ENCODE data around the gene SETD1A.
"Not testable (repeated sequence)": the region's sequence is repeated elsewhere in the genome, so short reads cannot be mapped to it uniquely, and the experiment has no call there.

The SETD1A gene

DNA sequence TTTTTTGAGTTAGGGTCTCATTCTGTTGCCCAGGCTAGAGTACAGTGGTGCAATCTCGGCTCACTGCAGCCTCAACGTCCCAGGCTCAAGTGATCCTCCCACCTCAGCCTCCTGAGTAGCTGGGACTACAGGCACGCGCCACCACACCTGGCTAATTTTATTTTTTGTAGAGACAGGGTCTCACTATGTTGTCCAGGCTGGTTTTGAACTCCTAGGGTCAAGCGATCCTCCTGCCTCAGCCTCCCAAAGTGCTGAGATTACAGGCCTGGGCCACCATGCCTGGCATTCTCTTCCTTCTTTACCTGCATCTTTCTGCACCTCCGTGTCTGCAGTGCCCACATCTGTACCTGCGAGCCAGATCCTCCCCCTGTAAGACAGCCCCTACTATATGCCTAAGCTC is 54.3 kb downstream of the SETD1A start:
- in situ Hi-C loops (cut with MboI; ENCODE audit: low sequenced_read_pairs) = not testable (repeated sequence)

DNA sequence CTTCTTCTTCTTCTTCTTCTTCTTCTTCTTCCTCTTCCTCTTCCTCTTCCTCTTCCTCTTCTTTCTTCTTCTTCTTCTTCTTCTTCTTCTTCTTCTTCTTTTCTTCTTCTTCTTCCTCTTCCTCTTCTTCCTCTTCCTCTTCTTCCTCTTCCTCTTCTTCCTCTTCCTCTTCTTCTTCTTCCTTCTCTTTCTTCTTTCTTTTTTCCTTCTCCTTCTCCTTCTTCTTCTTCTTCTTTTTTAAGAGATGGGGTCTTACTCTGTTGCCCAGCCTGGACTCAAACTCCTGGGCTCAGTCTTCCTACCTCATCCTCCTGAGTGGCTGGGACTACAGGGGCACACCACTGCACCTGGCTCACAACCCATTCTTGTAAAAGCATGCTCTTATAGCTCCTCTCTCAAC is 55.7 kb downstream of the SETD1A start:
- in situ Hi-C loops (cut with MboI; ENCODE audit: low sequenced_read_pairs) = not testable (repeated sequence)

DNA sequence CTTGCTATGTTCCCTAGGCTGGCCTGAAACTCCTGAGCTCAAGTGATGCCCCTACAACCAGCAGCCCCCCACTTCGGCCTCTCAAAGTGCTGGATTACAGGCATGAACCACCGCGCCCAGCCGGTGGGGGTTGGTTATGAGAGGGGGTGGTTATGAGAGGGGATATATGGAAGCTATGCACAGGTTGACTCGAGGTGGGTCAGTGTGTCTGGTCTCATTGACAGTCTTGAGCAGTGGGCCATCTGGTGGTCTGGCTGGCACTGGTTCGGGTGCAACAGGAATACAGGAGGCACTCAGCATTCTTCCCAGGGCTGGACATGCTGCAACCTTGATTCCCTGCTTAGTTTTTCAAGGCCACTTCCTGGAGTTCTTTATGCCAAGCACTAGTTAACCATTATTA is 58.5 kb downstream of the SETD1A start:
- in situ Hi-C loops (cut with MboI; ENCODE audit: low sequenced_read_pairs) = no loop called here

DNA sequence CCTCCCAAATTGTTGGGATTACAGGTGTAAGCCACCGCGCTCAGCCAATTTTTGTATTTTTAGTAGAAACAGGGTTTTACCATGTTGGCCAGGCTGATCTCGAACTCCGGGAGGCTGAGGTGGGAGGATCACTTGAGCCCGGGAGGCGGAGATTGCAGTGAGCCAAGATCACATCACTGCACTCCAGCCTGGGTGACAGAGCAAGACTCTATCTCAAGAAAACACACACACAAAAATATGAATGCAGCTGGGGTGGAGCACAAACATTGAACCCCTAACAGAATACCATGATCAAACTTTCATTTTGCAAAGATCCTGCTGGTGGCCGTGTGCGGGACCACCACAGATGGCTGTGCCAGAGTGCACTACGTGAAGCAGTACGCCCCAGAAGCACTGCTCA is 60.2 kb downstream of the SETD1A start:
- in situ Hi-C loops (cut with MboI; ENCODE audit: low sequenced_read_pairs) = not testable (repeated sequence)

DNA sequence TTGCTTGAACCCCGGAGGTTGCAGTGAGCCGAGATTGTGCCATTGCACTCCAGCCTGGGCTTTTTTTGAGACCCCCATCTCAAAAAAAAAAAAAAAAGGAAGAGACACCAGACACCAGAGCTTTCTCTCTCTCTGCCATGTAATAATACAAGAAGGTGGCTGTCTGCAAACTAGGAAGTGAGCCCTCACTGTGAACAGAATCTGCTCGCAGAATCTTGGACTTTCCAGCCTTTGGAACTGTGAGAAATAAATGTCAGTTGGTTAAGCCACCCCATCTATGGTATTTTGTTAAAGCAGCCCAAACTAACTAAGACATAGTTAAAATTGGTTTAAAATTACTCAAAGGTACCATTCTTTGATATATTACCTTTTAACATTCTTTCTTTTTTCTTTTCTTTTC is 63.0 kb downstream of the SETD1A start:
- in situ Hi-C loops (cut with MboI; ENCODE audit: low sequenced_read_pairs) = no loop called here

DNA sequence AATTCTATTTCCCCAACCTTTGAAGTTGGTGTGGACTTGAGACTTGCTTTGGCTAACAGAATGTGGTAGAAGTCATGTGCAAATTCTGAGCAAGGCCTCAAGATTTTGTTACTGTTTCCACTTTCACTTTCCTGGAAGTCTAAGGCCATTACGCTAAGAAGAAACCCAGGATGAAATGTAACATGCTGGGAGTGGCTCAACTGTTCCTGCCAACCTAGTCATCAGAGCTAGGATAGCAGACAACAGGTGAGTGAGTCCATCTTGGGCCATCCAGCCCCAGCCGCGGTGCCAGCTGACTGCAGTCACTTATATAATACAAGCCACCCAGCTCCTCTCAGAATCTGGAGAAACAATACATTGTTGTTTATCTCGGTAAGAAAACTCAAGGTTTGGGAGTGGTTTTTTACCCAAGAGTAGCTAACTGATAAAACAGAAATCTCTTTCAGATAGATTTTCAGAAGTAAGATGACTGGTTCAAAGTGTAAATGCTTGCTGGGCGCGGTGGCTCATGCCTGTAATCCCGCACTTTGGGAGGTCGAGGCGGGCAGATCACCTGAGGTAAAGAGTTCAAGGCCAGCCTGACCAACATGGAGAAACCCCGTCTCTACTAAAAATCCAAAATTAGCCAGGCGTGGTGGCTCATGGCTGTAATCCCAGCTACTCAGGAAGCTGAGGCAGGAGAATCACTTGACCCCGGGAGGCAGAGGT is 65.1 kb downstream of the SETD1A start:
- in situ Hi-C loops (cut with MboI; ENCODE audit: low sequenced_read_pairs) = no loop called here

DNA sequence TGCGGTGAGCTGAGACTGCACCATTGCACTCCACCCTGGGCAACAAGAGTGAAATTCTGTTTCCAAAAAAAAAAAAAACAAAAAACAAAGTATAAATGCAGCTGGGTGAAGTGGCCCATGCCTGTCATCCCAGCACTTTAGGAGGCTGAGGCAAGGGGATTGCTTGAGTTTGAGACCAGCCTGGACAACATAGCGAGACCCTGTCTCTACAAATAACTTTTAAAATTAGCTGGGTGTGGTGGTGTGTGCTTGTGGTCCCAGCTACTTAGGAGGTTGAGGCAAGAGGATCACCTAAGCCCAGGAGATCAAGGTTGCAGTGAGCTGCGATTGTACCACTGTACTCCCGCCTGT is 65.7 kb downstream of the SETD1A start:
- in situ Hi-C loops (cut with MboI; ENCODE audit: low sequenced_read_pairs) = no loop called here

DNA sequence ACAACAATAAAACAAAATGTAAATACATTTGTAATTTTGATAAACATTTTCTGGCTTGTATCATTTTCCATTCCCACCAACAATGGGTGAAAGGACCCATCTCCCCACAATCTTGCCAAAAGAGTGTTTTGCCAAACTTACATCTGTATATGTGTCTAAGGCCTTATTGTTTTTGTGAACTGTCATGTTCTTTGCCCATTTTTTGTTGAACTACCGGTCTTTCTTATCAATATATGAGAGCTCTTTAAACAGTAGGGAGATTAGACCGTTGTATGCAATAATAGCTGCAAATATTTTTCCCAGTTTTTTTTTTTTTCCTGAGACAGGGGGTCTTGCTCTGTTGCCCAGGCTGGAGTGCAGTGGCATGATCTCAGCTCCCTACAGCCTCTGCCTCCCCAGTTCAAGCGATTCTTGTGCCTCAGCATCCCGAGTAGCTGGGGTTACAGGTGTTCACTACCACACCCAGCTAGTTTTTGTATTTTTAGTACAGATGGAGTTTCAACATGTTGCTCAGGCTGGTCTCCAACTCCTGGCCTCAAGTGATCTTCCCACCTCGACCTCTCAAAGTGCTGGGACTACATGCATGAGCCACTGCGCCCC is 66.2 kb downstream of the SETD1A start:
- in situ Hi-C loops (cut with MboI; ENCODE audit: low sequenced_read_pairs) = no loop called here

DNA sequence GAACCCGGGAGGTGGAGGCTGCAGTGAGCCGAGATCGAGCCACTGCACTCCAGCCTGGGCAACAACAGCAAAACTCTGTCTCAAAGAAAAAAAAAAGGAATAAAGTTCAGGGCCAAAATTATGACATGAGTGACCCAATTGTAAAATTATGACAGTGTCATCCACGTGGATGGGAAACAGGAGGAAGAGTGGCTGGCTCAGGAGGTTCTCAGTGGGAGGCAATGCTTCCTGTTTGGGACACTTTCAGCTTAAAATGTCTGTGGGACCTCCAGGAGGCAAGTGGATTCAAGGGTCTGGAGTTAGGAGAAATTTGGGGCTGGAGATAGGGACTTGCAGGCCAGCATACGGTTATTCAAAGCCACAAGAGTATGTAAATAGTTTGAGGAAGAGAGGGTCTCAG is 67.8 kb downstream of the SETD1A start:
- in situ Hi-C loops (cut with MboI; ENCODE audit: low sequenced_read_pairs) = no loop called here

DNA sequence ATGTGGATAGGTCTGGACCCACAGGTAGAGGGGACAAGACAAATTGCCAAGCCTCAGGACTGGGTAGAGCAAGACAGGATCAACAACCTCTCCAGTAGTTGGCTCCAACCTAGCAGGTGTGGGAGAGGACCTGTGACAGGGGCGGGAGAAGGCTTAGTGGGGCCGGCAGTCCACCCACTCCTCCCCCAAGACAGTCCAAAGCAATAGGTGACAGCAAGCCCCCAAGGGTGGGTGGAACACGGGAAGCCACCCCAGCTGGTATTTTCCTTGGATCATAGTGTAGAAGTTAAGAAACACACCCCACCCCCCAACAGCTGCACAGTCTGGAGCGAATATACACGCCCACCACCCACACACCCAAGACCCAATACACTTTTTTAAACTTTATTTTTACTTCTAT is 71.7 kb downstream of the SETD1A start:
- in situ Hi-C loops (cut with MboI; ENCODE audit: low sequenced_read_pairs) = no loop called here

DNA sequence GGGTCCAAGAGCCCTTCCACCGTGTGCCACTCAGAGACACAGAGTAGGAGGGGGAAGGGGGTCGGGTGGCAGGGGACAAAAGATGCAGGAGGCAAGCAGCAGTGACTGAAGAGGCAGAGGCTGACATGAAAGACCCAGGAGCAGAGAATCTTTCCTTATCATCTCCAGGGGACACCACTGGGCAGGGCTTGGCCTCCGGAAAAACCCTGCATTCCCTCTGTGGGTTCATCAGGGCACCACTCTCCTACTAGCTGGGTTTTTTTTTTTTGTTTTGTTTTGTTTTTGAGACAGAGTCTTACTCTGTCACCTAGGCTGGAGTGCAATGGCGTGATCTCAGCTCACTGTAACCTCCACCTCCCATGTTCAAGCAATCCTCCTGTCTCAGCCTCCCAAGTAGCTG is 73.7 kb downstream of the SETD1A start:
- in situ Hi-C loops (cut with MboI; ENCODE audit: low sequenced_read_pairs) = no loop called here

DNA sequence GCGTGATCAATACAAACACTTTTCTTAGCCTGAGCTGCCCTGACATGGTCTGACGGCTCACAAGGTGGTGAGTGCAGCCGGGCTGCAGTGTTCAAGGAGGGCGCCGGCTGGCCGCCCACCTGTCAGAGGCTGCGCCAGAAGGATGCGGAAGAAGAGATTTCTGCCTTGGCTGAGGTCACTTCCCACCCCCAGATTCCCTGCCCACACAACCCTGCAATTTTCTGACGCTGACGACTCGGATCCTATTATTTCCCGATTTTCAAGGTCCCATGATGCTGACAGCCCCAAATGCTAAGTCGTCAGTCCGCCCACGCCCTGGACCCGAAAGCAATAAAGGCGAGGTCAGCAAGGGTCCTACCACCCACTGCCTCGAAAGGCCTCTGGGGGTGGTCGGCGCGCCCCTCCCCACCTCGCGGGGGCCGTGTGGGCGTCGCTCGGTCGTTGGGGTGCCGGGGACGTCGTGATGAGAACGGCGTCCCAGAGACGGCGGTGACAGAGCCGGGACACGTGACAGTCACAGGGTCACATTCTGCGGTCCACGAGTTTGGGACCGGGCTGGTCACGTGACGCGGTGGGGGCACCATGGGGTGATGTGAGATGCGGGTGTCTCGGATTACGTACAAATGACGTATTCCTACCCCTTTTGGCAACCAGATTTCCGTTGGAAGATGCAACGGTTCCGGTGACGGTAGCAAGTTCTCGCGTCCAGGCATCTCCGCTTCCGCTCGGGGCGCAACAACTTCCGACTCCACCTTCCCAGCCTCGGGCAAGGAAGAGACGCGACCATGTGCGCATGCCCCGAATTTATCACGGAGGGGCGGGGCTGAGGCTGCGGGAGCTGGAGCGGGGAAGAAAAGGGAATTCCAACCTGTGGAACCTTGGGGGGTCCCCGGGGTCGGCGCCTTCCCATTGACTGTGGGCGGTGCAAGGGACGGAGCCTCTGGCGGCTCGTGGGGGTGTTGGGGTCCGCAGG is 75.5 kb downstream of the SETD1A start, which contains the start of gene STX4:
Gene STX4 (plus strand): TSS at position 823 of the 973 bp plus-strand sequence. CDS start 248 bp downstream, outside the sequence.
- in situ Hi-C loops (cut with MboI; ENCODE audit: low sequenced_read_pairs) = no loop called here

DNA sequence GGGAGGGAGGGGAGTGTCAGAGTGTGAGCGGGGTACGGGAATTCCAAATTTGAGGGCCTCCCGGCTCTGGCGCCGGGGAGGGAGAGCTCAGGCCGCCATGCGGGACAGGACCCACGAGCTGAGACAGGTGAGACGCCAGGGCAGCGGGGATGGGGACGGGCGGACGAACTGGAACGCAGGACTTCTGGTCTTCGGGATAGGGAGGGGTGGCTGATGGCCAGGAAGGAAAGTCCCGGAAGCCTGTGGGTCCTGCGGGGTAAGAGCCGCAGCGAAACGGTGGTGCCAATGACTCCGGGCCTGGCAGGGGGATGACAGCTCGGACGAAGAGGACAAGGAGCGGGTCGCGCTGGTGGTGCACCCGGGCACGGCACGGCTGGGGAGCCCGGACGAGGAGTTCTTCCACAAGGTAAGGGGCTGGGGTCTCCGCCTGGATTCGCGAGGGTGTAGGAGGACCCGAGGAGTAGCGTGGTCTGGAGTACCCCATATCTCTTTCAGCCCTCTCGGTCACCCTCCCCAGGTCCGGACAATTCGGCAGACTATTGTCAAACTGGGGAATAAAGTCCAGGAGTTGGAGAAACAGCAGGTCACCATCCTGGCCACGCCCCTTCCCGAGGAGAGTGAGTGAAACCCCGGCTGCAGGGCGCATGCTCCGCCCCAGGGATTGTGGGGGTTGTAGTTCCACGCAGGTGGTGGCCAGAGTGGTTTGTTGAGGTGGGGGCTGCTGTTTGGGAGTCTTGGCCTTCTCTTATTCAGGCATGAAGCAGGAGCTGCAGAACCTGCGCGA is 76.3 kb downstream of the SETD1A start:
- in situ Hi-C loops (cut with MboI; ENCODE audit: low sequenced_read_pairs) = no loop called here
